ENCODE measurements around the gene MAGEA4. TPM values are rescaled to one million over a fixed set of nuclear protein-coding genes. Genes with fewer than 3 reads are reported as not detected.

Gene MAGEA4
- total RNA-seq, 1 experiment from 2014 or later = not detected

- DNase-seq (ENCODE audit: low spot score) = no peak
Observed at GRCh38 chrX:151923648-151924047, 11.0 kb downstream of the MAGEA4 start.

- no peak for DNase-seq (ENCODE audit: low spot score)
Observed at GRCh38 chrX:151929126-151929525, 16.4 kb downstream of the MAGEA4 start.

DNA sequence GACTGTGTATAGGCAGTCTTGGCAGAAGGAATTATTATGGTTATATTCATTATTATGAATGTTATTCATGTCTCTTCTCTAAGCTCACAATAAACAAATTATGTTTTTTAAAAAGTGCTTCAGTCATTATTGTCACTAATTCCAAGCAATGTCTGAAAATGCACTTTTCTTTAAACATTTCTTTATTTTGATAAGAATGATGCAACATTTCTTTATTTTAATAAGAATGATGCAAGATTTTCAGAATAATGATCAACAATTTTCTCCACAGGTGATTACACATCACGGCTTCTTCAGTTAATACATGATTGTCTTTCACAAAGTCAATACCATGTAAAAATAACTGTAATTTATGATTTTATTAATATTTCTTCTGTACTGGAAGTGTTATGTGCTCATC is 22.7 kb downstream of the MAGEA4 start:
- DNase-seq (ENCODE audit: low spot score) = no peak

- DNase-seq (ENCODE audit: low spot score) = no peak
Observed at GRCh38 chrX:151938172-151938571, 25.5 kb downstream of the MAGEA4 start.

DNA sequence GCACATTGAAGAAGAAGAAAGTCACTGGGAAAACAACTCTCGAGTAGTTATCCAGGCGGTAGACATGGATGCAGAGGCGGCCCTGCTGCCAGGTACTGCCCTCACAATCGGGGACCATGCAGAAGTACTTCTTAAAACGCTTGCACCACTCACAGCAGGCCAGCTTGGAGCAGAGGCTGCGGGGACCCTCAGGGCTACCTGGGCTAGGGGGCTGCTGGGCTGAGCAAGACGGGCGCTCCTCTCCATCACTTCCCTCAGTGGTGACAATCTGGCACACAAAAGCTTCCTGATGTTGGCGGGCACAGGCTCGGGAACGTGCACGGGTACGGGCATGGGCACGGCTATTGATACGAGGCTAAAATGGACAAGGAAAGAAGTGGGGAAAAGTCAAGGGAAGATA is 42.0 kb downstream of the MAGEA4 start:
- DNase-seq (ENCODE audit: low spot score) = no peak

- DNase-seq (ENCODE audit: low spot score) = no peak
Observed at GRCh38 chrX:151958101-151958500, 45.4 kb downstream of the MAGEA4 start.

- DNase-seq (ENCODE audit: low spot score) = no peak
Observed at GRCh38 chrX:151962034-151962433, 49.3 kb downstream of the MAGEA4 start.

- DNase-seq (ENCODE audit: low spot score) = no peak
Observed at GRCh38 chrX:151966236-151966635, 53.5 kb downstream of the MAGEA4 start.

DNA sequence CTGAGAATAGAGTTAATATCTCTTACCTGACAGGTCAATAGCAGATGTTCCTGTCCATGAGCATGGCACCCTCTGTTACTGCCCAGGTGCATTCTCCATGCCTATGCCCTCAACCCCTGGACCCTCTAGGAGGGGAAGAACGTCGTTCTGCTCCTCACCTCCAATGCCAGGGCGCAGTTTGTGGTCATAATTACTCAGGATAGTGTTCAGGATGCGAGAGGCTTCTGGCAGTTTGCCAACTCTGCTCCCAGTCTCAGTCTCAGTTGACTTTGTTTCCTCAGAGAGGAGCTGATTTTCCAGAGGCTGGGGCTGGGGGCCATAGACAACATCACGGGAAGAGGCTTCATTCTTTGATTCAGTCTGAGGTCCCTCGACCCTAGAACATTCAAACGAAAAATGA is 57.3 kb downstream of the MAGEA4 start:
- DNase-seq (ENCODE audit: low spot score) = no peak

DNA sequence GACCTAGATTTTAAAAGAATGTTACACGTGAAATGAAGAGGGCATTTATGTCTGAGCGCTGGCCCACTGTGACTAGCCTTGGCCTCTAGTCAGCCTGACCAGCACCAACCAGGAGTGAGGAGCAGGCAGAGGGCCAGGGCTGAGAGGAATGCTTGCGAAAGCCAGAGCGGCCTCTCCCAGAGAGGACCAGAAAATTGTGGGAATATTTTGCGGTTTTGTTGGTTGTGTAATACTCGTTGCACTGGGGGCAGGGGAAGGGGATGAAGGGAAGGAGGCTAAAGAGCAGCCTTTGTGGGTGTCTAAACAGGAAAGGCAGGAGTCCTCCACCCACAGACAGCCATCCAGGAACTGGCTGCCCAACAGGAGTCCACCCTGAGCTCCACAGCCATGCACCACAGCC is 58.0 kb downstream of the MAGEA4 start:
- peak; percentile 91 for DNase-seq (ENCODE audit: low spot score)

GRCh38 chrX:151973060-151973661 is 60.5 kb downstream of the MAGEA4 start:
- DNase-seq (ENCODE audit: low spot score) = no peak

DNA sequence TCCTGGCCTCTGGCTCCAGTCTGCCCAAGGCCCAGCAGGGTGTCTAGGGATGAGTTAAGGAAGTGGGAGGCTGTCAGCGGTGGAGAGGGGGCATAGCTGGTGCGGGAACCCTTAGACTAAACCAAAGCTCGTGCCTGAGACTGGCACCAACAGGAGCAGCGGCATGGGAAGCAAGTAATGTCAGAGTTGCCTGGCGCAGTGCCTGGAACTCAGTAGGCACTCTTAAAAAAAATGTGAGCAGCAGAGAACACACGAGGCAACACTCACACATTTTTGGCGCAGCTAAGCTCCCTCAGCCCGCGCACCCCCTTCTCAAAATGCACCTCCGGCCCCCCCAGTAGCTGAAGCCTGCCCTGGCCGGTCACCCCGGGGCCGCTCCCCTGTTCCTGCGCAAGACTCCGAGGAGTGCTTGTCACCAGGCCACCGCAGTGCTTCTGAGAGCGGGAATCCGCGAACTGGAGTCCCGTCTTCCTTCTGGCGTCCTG is 61.2 kb downstream of the MAGEA4 start:
- DNase-seq (ENCODE audit: low spot score) = peak; percentile 40

Other genes starting within 250 kb of the MAGEA4 start
- not detected in 2 replicates for gene PRRG3, start 217.4 kb upstream of the MAGEA4 start, total RNA-seq (2014; rRNA removed; shearing (Covaris generic))
- not detected in 2 replicates for gene FATE1, start 196.9 kb upstream of the MAGEA4 start, total RNA-seq (2014; rRNA removed; shearing (Covaris generic))
- not detected in 2 replicates for gene CNGA2, start 178.1 kb upstream of the MAGEA4 start, total RNA-seq (2014; rRNA removed; shearing (Covaris generic))
- gene GABRE, start 61.8 kb downstream of the MAGEA4 start, total RNA-seq (2014; rRNA removed; shearing (Covaris generic)) = 7.8 and 16.9 TPM in 2 replicates
- not detected in 2 replicates for gene MAGEA10, start 225.7 kb downstream of the MAGEA4 start, total RNA-seq (2014; rRNA removed; shearing (Covaris generic))